HG03457 (cell line): ENCODE measurements around the gene DNAH12.
"Not testable (repeated sequence)": the region's sequence is repeated elsewhere in the genome, so short reads cannot be mapped to it uniquely, and the experiment has no call there.

ENCODE experiments used
- ATAC-seq: cut with Tn5 transposase; IDR thresholded peaks from one replicate; pipeline ENCODE4 v1.9.1; 2021; ENCODE audit warnings: moderate number of reproducible peaks; ENCODE audit not compliant: unreplicated experiment

The DNAH12 gene

GRCh38 chr3:57420001-57420400 is 124.1 kb downstream of the DNAH12 start:
- ATAC-seq: no peak

- no peak for ATAC-seq
Observed at GRCh38 chr3:57411715-57412114, 132.4 kb downstream of the DNAH12 start.

- ATAC-seq: no peak
Observed at GRCh38 chr3:57409471-57409870, 134.7 kb downstream of the DNAH12 start.

- no peak for ATAC-seq
Observed at GRCh38 chr3:57402675-57403074, 141.5 kb downstream of the DNAH12 start.

- ATAC-seq: peak; percentile 96
Observed at GRCh38 chr3:57397175-57398026, 146.7 kb downstream of the DNAH12 start.

- ATAC-seq: no peak
Observed at GRCh38 chr3:57393977-57394376, 150.2 kb downstream of the DNAH12 start.

- no peak for ATAC-seq
Observed at GRCh38 chr3:57391767-57392166, 152.4 kb downstream of the DNAH12 start.

- ATAC-seq: no peak
Observed at GRCh38 chr3:57389271-57389670, 154.9 kb downstream of the DNAH12 start.

GRCh38 chr3:57386307-57386706 is 157.8 kb downstream of the DNAH12 start:
- no peak for ATAC-seq

GRCh38 chr3:57385498-57385897 is 158.6 kb downstream of the DNAH12 start:
- ATAC-seq: no peak

GRCh38 chr3:57383838-57384237 is 160.3 kb downstream of the DNAH12 start:
- no peak for ATAC-seq

- ATAC-seq: no peak
Observed at GRCh38 chr3:57383406-57383805, 160.7 kb downstream of the DNAH12 start.

- ATAC-seq: no peak
Observed at GRCh38 chr3:57382933-57383332, 161.2 kb downstream of the DNAH12 start.

GRCh38 chr3:57370341-57370740 is 173.8 kb downstream of the DNAH12 start:
- no peak for ATAC-seq

GRCh38 chr3:57365089-57365488 is 179.1 kb downstream of the DNAH12 start:
- not testable (repeated sequence) for ATAC-seq

GRCh38 chr3:57356275-57356674 is 187.9 kb downstream of the DNAH12 start:
- not testable (repeated sequence) for ATAC-seq

- ATAC-seq: no peak
Observed at GRCh38 chr3:57354768-57355167, 189.4 kb downstream of the DNAH12 start.

GRCh38 chr3:57350271-57350670 is 193.9 kb downstream of the DNAH12 start:
- ATAC-seq: no peak

- ATAC-seq: not testable (repeated sequence)
Observed at GRCh38 chr3:57339071-57339642, 205.0 kb downstream of the DNAH12 start.

- ATAC-seq: not testable (repeated sequence)
Observed at GRCh38 chr3:57338272-57339070, 205.7 kb downstream of the DNAH12 start.

- ATAC-seq: no peak
Observed at GRCh38 chr3:57335283-57335938, 208.7 kb downstream of the DNAH12 start.
